Measurements from ENCODE around the gene ADGRD1. TPM values are rescaled to one million over a fixed set of nuclear protein-coding genes. Genes with fewer than 3 reads are reported as not detected.

ADGRD1 gene
- total RNA-seq, 4 donors from 2014 or later: 8.3 to 18.1 (median 12.5) TPM

DNA sequence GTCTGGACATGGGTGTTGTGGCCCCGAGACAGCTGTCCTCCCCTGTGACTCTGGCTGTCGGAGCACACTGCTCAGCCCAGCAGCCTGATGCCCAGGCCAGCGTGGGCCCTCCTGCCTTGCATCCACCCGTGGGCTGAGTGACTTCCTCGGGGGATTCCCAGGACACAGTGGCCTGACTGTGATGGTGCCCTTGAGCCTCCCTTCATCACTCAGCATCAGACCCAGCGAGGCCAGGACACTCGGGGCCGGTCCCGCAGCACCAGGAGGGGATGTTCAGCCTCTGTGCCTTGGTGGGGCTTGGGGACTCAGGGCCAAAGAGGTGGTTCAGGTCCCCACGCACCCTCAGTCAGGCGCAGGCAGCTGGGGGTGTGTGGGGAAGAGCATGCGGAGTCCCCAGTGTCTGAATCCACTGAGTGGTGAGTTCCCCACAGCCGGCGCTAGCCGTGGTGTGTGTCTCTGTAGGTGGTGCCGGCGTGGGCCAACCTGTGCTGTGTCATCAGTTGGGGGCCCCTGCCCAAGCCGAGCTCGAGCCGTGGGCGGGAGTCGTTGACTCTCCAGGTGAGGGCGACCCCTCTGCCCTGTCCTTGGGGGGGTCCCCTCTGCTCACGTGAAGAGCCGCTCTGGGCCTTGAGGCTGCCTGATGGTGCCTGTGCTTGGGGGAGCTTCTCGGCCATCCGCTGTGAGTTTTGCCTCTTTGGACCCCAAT lies 185.8 kb downstream of the ADGRD1 start:
- in situ Hi-C loops (cut with MboI; ENCODE audit: low pct_ligation_motif_present in 1 of 4, low pct_unique_long_range_greater_than_20kb in 1 of 4, low sequenced_read_pairs in 3 of 4): loop anchor here in 1 of 4 donors (25.0 kb wide), 1 partner anchor 227 kb away; no protein-coding TSS in a partner anchor
- Histone ChIP-seq H3K27ac (no peak overlapping the region), H3K9me3 (no peaks in the 10 kb centered on the region), H3K27me3 (no peaks in the 10 kb centered on the region), H3K4me1 (no peaks in the 10 kb centered on the region), H3K36me3 (no peaks in the 10 kb centered on the region), H3K4me3 (no peak overlapping the region)
- intact Hi-C loops (cut with DNase I; ENCODE audit: low total_unique reads): loop anchor here (10.0 kb wide), 1 partner anchor 225 kb away; no protein-coding TSS in a partner anchor
- 90% methylated on average over 23 of the region's 27 CpGs; no CpG with 5 or more reads in 1 of the 2 donors for WGBS, 2 donors (ENCODE audit: low coverage in 1 of 2)
- DNase-seq: no peak
- TF ChIP-seq POLR2AphosphoS5 (IDR thresholded peaks at IDR 0.05) (no peak), POLR2A (IDR thresholded peaks at IDR 0.05) (no peak), EP300 (IDR thresholded peaks at IDR 0.05; ENCODE audit: low read depth) (no peak)
- TF ChIP-seq, protein P1, sequence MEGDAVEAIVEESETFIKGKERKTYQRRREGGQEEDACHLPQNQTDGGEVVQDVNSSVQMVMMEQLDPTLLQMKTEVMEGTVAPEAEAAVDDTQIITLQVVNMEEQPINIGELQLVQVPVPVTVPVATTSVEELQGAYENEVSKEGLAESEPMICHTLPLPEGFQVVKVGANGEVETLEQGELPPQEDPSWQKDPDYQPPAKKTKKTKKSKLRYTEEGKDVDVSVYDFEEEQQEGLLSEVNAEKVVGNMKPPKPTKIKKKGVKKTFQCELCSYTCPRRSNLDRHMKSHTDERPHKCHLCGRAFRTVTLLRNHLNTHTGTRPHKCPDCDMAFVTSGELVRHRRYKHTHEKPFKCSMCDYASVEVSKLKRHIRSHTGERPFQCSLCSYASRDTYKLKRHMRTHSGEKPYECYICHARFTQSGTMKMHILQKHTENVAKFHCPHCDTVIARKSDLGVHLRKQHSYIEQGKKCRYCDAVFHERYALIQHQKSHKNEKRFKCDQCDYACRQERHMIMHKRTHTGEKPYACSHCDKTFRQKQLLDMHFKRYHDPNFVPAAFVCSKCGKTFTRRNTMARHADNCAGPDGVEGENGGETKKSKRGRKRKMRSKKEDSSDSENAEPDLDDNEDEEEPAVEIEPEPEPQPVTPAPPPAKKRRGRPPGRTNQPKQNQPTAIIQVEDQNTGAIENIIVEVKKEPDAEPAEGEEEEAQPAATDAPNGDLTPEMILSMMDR (IDR thresholded peaks at IDR 0.05): no peak

DNA sequence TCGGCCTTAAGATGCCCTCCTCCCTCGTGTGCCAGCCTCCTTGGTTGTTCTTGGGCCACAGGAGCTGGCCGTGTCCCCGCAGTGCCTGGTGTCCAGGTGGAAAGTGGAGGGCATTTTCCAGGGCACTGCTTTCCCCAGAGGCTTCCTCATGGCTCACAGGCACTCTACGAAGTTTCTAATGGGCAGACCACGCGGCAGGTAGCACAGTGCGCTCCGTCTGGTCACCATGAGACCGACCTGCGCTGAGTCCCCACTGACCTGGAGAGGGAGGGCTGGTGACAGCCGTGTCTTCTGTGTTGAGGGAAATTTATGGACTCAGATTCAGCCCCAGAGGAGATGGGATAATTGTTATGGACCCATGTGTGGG lies 186.3 kb downstream of the ADGRD1 start:
- WGBS, 2 donors (ENCODE audit: low coverage in 1 of 2): 84% methylated on average over 12 of the region's 12 CpGs; no CpG with 5 or more reads in 1 of the 2 donors
- no peaks in the 10 kb centered on the region for H3K4me1 ChIP-seq
- in situ Hi-C loops (cut with MboI; ENCODE audit: low pct_ligation_motif_present in 1 of 4, low pct_unique_long_range_greater_than_20kb in 1 of 4, low sequenced_read_pairs in 3 of 4): loop anchor here in 1 of 4 donors (25.0 kb wide), 1 partner anchor 228 kb away; no protein-coding TSS in a partner anchor
- TF ChIP-seq, protein P1 (IDR thresholded peaks at IDR 0.05): no peak
- TF ChIP-seq EP300 (IDR thresholded peaks at IDR 0.05; ENCODE audit: low read depth) (no peak), POLR2A (IDR thresholded peaks at IDR 0.05) (no peak), POLR2AphosphoS5 (IDR thresholded peaks at IDR 0.05) (no peak)
- DNase-seq: no peak
- no peak overlapping the region for H3K4me3 ChIP-seq
- intact Hi-C loops (cut with DNase I; ENCODE audit: low total_unique reads): no loop called here
- no peaks in the 10 kb centered on the region for H3K9me3 ChIP-seq
- H3K27me3 ChIP-seq: no peaks in the 10 kb centered on the region
- H3K36me3 ChIP-seq: no peaks in the 10 kb centered on the region
- no peak overlapping the region for H3K27ac ChIP-seq

- Histone ChIP-seq H3K4me1 (no peaks in the 10 kb centered on the region), H3K27me3 (no peaks in the 10 kb centered on the region), H3K36me3 (no peaks in the 10 kb centered on the region), H3K9me3 (no peaks in the 10 kb centered on the region), H3K4me3 (no peak overlapping the region), H3K27ac (no peak overlapping the region)
- no peak for DNase-seq
- in situ Hi-C loops (cut with MboI; ENCODE audit: low pct_ligation_motif_present in 1 of 4, low pct_unique_long_range_greater_than_20kb in 1 of 4, low sequenced_read_pairs in 3 of 4) (loop anchor here in 1 of 4 donors (25.0 kb wide), 1 partner anchor 228 kb away; no protein-coding TSS in a partner anchor), intact Hi-C loops (cut with DNase I; ENCODE audit: low total_unique reads) (no loop called here)
- WGBS, 2 donors (ENCODE audit: low coverage in 1 of 2): 82 to 87% methylated on average over 3 to 10 of the region's 10 CpGs
- TF ChIP-seq, protein P1 (IDR thresholded peaks at IDR 0.05): no peak
- no peak for TF ChIP-seq EP300 (IDR thresholded peaks at IDR 0.05; ENCODE audit: low read depth)
- no peak for TF ChIP-seq POLR2A (IDR thresholded peaks at IDR 0.05)
- no peak for TF ChIP-seq POLR2AphosphoS5 (IDR thresholded peaks at IDR 0.05)
Measured at GRCh38 chr12:131140697-131141096, 187.0 kb downstream of the ADGRD1 start.

DNA sequence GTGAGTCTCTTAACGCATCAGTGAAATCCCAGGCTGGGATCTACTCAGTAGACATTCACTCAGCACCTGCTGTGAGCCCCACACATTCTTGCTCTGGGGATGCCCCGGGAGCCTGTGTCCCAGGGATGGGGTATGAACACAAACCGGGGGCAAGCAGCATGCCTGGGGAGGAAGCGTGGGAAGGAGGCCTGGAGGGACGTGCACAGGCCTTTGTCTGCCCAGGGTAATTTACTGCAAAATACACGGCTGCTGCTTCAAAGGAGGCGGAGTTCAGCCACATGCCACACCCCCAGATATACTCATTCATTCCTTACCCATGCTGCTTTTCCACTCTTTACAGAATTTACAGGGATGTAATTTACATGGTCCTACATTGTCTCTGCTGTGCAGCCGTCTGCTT lies 187.8 kb downstream of the ADGRD1 start:
- TF ChIP-seq EP300 (IDR thresholded peaks at IDR 0.05; ENCODE audit: low read depth): no peak
- TF ChIP-seq POLR2AphosphoS5 (IDR thresholded peaks at IDR 0.05): no peak
- TF ChIP-seq, protein P1 (IDR thresholded peaks at IDR 0.05): no peak
- no peak for TF ChIP-seq POLR2A (IDR thresholded peaks at IDR 0.05)
- no peaks in the 10 kb centered on the region for H3K9me3 ChIP-seq
- 55 to 68% methylated on average over 3 to 8 of the region's 8 CpGs for WGBS, 2 donors (ENCODE audit: low coverage in 1 of 2)
- intact Hi-C loops (cut with DNase I; ENCODE audit: low total_unique reads) (no loop called here), in situ Hi-C loops (cut with MboI; ENCODE audit: low pct_ligation_motif_present in 1 of 4, low pct_unique_long_range_greater_than_20kb in 1 of 4, low sequenced_read_pairs in 3 of 4) (loop anchor here in 1 of 4 donors (25.0 kb wide), 1 partner anchor 229 kb away; no protein-coding TSS in a partner anchor)
- no peak overlapping the region for H3K27ac ChIP-seq
- no peaks in the 10 kb centered on the region for H3K4me1 ChIP-seq
- no peak overlapping the region for H3K4me3 ChIP-seq
- H3K36me3 ChIP-seq: no peaks in the 10 kb centered on the region
- H3K27me3 ChIP-seq: no peaks in the 10 kb centered on the region
- no peak for DNase-seq
